IMR-90 (cell line): Measurements from ENCODE around the gene CLNK. TPM values are rescaled to one million over a fixed set of nuclear protein-coding genes. Genes with fewer than 3 reads are reported as not detected.

Experiments used
- ATAC-seq: fragments of 200-7000 bp; cut with Tn5 transposase; 2 replicates; pipeline ENCODE4 v1.9.1; 2020; ENCODE audit warnings: low read depth, mild to moderate bottlenecking, moderate library complexity
- BruUV-seq: library from RNA; stranded (reverse); fragments of 400-500 nt; replicated peaks from 2 replicates; lab custom pipeline; 2021; lab: Mats Ljungman, UMichigan
- CTCF ChIA-PET: fragments of 300-600 bp; formaldehyde crosslinking; extraction: SDS; loops from one replicate; lab custom pipeline; 2021; ENCODE audit warnings: antibody characterized with exemption; lab: Yijun Ruan, JAX
- POLR2A ChIA-PET: fragments of 300-600 bp; sonication (Branson Sonifier 250); formaldehyde crosslinking; loops from one replicate; lab custom pipeline; 2022; ENCODE audit warnings: antibody characterized with exemption; ENCODE audit not compliant: unreplicated experiment; lab: Charles Lee
- DNase-seq: peaks from one replicate; pipeline ENCODE4 v3.0.0; 2013
- H2AFZ ChIP-seq: replicated peaks from 2 replicates; pipeline ENCODE3; 2013; ENCODE audit warnings: low read length, mild to moderate bottlenecking; ENCODE audit not compliant: poor library complexity
- H2AK5ac ChIP-seq: 2 replicates; pipeline ENCODE4 v1.6.1; 2013; ENCODE audit warnings: low read depth, low read length, inconsistent platforms
- H2AK9ac ChIP-seq: replicated peaks from 2 replicates; pipeline ENCODE3; 2013; ENCODE audit warnings: mild to moderate bottlenecking, low read depth, low read length, moderate library complexity; ENCODE audit not compliant: poor library complexity
- H2BK120ac ChIP-seq: 2 replicates; pipeline ENCODE4 v1.6.1; 2013; ENCODE audit warnings: low read depth, low read length, inconsistent platforms
- H2BK15ac ChIP-seq: 3 replicates; pipeline ENCODE4 v1.6.1; 2013; ENCODE audit warnings: low read depth, low read length, inconsistent platforms
- H2BK20ac ChIP-seq: 2 replicates; pipeline ENCODE4 v1.6.1; 2013; ENCODE audit warnings: low read depth, mild to moderate bottlenecking, inconsistent platforms, low read length, moderate library complexity
- H2BK5ac ChIP-seq: 2 replicates; pipeline ENCODE4 v1.6.1; 2013; ENCODE audit warnings: mild to moderate bottlenecking, low read depth, low read length, inconsistent platforms; ENCODE audit not compliant: poor library complexity, severe bottlenecking
- H3K14ac ChIP-seq: replicated peaks from 2 replicates; pipeline ENCODE4 v1.6.1; 2013; ENCODE audit warnings: low read depth, low read length, inconsistent platforms
- H3K18ac ChIP-seq: 2 replicates; pipeline ENCODE4 v1.6.1; 2013; ENCODE audit warnings: low read depth, low read length, control low read depth
- H3K23ac ChIP-seq: 2 replicates; pipeline ENCODE4 v1.6.1; 2013; ENCODE audit warnings: low read depth, low read length, inconsistent platforms
- H3K27ac ChIP-seq: 2 replicates; pipeline ENCODE4 v1.5.1; 2013; ENCODE audit warnings: mild to moderate bottlenecking, control low read depth, low read length; ENCODE audit not compliant: insufficient read depth
- H3K27me3 ChIP-seq: 2 replicates; pipeline ENCODE4 v1.6.1; 2013; ENCODE audit warnings: low read length; ENCODE audit not compliant: control insufficient read depth, insufficient read depth
- H3K36me3 ChIP-seq: 2 replicates; pipeline ENCODE4 v1.6.1; 2013; ENCODE audit warnings: low read length, mixed read lengths; ENCODE audit not compliant: control insufficient read depth, insufficient read depth
- H3K4ac ChIP-seq: 2 replicates; pipeline ENCODE4 v1.6.1; 2013; ENCODE audit warnings: low read depth, low read length, inconsistent platforms
- H3K4me1 ChIP-seq: 2 replicates; pipeline ENCODE4 v1.6.1; 2013; ENCODE audit warnings: low read length, mixed read lengths; ENCODE audit not compliant: control insufficient read depth, insufficient read depth
- H3K4me2 ChIP-seq: 2 replicates; pipeline ENCODE4 v1.6.1; 2013; ENCODE audit warnings: low read depth, mild to moderate bottlenecking, control low read depth, low read length, moderate library complexity
- H3K4me3 ChIP-seq: 2 replicates; pipeline ENCODE4 v1.5.1; 2013; ENCODE audit warnings: low read depth, mild to moderate bottlenecking, control low read depth, low read length, moderate library complexity; ENCODE audit not compliant: insufficient read depth
- H3K56ac ChIP-seq: 2 replicates; pipeline ENCODE4 v1.6.1; 2013; ENCODE audit warnings: low read length, inconsistent platforms; ENCODE audit not compliant: insufficient read depth; ENCODE audit errors: extremely low read depth
- H3K79me1 ChIP-seq, 2 experiments: 2 replicates each; pipeline ENCODE4 v1.6.1; 2013; ENCODE audit warnings: low read length in 2 of 2, inconsistent platforms in 1 of 2, low read depth in 1 of 2
- H3K9ac ChIP-seq: 2 replicates; pipeline ENCODE4 v1.6.1; 2013; ENCODE audit warnings: low read depth, low read length, control low read depth
- H3K9me1 ChIP-seq: 2 replicates; pipeline ENCODE4 v1.6.1; 2013; ENCODE audit warnings: low read length, inconsistent platforms; ENCODE audit not compliant: insufficient read depth
- H3K9me3 ChIP-seq: 2 replicates; pipeline ENCODE4 v1.6.1; 2013; ENCODE audit warnings: low read length; ENCODE audit not compliant: control insufficient read depth, insufficient read depth
- H4K20me1 ChIP-seq: 2 replicates; pipeline ENCODE4 v1.6.1; 2013; ENCODE audit warnings: low read length, inconsistent platforms; ENCODE audit not compliant: insufficient read depth
- H4K5ac ChIP-seq: 2 replicates; pipeline ENCODE4 v1.6.1; 2013; ENCODE audit warnings: mild to moderate bottlenecking, low read depth, low read length, control low read depth
- H4K8ac ChIP-seq, 2 experiments: 2 replicates each; pipeline ENCODE4 v1.6.1; 2013; ENCODE audit warnings: low read depth in 2 of 2, low read length in 2 of 2, control low read depth in 1 of 2, inconsistent platforms in 1 of 2
- H4K91ac ChIP-seq: 2 replicates; pipeline ENCODE4 v1.6.1; 2013; ENCODE audit warnings: low read depth, low read length, inconsistent platforms; ENCODE audit not compliant: insufficient read depth
- FOS ChIP-seq: fragments of 150-350 bp; IDR thresholded peaks from 2 replicates; pipeline ENCODE4 v1.6.1; 2016; ENCODE audit warnings: low read depth, low read length
- MAFK ChIP-seq: IDR thresholded peaks from 2 replicates; pipeline ENCODE4 v1.6.1; 2012; ENCODE audit warnings: low read depth, low read length, improper control_type of control experiment
- MXI1 ChIP-seq: IDR thresholded peaks from 2 replicates; pipeline ENCODE4 v1.6.1; 2012; ENCODE audit warnings: low read depth, mild to moderate bottlenecking, low read length, moderate library complexity, borderline replicate concordance
- RAD21 ChIP-seq: IDR thresholded peaks from 2 replicates; pipeline ENCODE4 v1.6.1; 2012; ENCODE audit warnings: low read length, improper control_type of control experiment
- RCOR1 ChIP-seq: IDR thresholded peaks from 2 replicates; pipeline ENCODE4 v1.6.1; 2012; ENCODE audit warnings: mild to moderate bottlenecking, low read length, improper control_type of control experiment; ENCODE audit not compliant: insufficient replicate concordance
- RFX5 ChIP-seq: IDR thresholded peaks from 2 replicates; pipeline ENCODE4 v1.8.0; 2012; ENCODE audit warnings: low read depth, mild to moderate bottlenecking, low read length, moderate library complexity
- WGBS, 2 experiments: methylation state at CpG; one replicate each; pipeline versions ENCODE4 v1.1.5 to v1.1.7; 2013; ENCODE audit warnings: missing lambda C conversion rate in 2 of 2; ENCODE audit not compliant: insufficient read length in 1 of 2; ENCODE audit errors: extremely low coverage in 2 of 2; 5-methylcytosine and 5-hydroxymethylcytosine counted together
- dilution Hi-C: fragments of 300-500 bp; cut with HindIII; formaldehyde crosslinking; loops from one replicate; pipeline ENCODE4 v1.14.3; 2018; ENCODE audit warnings: low sequenced_read_pairs; ENCODE audit not compliant: unreplicated experiment
- in situ Hi-C: fragments of 300-500 bp; cut with MboI; formaldehyde crosslinking; loops from 3 replicates; pipeline ENCODE4 v1.14.3; 2019; ENCODE audit warnings: low sequenced_read_pairs, inconsistent platforms, mixed read lengths
- intact Hi-C: fragments of 100-400 bp; cut with micrococcal nuclease; formaldehyde crosslinking; loops from 2 replicates; pipeline ENCODE4 v1.10.0; 2022
- polyA plus RNA-seq, 3 experiments: library from polyadenylated mRNA; depleted of rRNA; stranded (reverse); fragments of >200 nt; gene quantifications; 2 replicates each; pipeline ENCODE4 v1.2.3, GENCODE V29; 2012; ENCODE audit warnings: low replicate concordance in 1 of 3
- total RNA-seq: library from RNA; depleted of rRNA; stranded (reverse); fragments of >200 nt; gene quantifications from 2 replicates; pipeline ENCODE4 v1.2.3, GENCODE V29; 2012
- TF ChIP-seq, protein P1 (sequence below): fragments of 150-350 bp; IDR thresholded peaks from 2 replicates; pipeline ENCODE4 v1.6.1; 2017; ENCODE audit warnings: mild to moderate bottlenecking, antibody characterized with exemption, low read length, low read depth

CLNK gene
- total and polyA plus RNA-seq, 2 of the 4 experiments (the other 2 are of a cell fraction) = not detected

DNA sequence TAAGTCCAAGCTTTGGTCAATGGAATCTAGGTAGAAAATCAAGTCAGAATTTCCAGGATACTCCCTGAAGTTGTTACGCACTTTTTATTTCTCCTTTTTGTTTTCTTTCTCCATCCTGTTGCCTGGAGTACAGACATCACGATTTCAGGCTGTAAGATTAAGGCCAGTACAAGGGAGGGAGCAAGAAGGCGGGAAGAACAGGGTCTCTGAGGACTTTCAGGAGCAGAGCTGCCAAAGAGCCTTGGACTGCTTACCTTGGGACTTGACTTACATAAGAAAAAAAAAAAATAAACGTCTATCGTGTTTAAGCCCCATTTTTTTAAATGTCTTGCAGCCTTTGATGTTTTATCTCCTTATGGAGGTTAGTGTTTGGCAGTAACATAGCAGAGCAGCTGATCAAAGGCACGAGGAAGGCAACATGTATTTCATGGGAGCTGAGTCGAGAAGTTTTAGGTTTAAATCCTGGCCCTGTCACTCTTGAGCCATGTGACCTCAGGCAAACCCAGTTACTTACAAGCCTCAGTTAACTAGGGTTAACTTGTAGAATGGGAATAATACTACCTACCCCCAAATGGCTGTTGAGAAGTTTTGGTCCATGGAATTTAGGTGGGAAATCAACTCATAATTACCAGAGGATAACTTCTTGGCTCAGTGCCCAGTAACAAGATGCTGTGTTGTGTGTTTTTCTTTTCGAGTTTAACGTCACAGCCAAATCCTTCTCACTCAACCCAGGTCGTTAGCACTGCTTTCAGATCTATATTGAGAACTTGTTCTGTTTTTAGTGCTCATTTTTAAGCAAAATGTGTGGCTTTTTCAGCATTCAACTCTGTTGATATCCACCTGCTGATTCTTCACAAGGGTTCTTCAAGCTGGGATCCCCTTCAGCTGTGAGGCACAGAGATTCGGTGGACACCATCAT, 106.8 kb downstream of the CLNK start:
- H3K27ac ChIP-seq = no peak overlapping the region
- intact Hi-C loops (no loop called here), dilution Hi-C loops (no loop called here), in situ Hi-C loops (loop anchor here (25.0 kb wide), 1 partner anchor 235 kb away; no protein-coding TSS in a partner anchor)
- H3K79me1 ChIP-seq = no peaks in the 10 kb centered on the region
- no peak overlapping the region for H2BK20ac ChIP-seq
- BruUV-seq = no TSS peak
- H3K27me3 ChIP-seq = peaks cover 13% of the 10 kb centered on the region
- H3K23ac ChIP-seq = no peak overlapping the region
- no peaks in the 10 kb centered on the region for H3K4me1 ChIP-seq
- H2AK9ac ChIP-seq = no peak overlapping the region
- POLR2A ChIA-PET = no interaction called here
- no peak overlapping the region for H2AFZ ChIP-seq
- DNase-seq (no peak), ATAC-seq (no peak)
- no peaks in the 10 kb centered on the region for H4K20me1 ChIP-seq
- H2BK15ac ChIP-seq = no peak overlapping the region
- H3K9me3 ChIP-seq = no peaks in the 10 kb centered on the region
- H3K4ac ChIP-seq = no peak overlapping the region
- H4K5ac ChIP-seq = no peak overlapping the region
- H2AK5ac ChIP-seq = no peak overlapping the region
- H3K9ac ChIP-seq = no peak overlapping the region
- no CpG with 5 or more reads among the region's 11 CpGs for WGBS, 2 experiments
- H4K8ac ChIP-seq = no peak overlapping the region
- TF ChIP-seq MAFK (no peak), RAD21 (no peak), MXI1 (no peak), RFX5 (no peak), RCOR1 (no peak), FOS (no peak)
- TF ChIP-seq, protein P1, sequence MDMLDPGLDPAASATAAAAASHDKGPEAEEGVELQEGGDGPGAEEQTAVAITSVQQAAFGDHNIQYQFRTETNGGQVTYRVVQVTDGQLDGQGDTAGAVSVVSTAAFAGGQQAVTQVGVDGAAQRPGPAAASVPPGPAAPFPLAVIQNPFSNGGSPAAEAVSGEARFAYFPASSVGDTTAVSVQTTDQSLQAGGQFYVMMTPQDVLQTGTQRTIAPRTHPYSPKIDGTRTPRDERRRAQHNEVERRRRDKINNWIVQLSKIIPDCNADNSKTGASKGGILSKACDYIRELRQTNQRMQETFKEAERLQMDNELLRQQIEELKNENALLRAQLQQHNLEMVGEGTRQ = no peak
- no peak overlapping the region for H3K18ac ChIP-seq
- no peak overlapping the region for H3K56ac ChIP-seq
- no peak overlapping the region for H4K91ac ChIP-seq
- no peak overlapping the region for H2BK120ac ChIP-seq
- H3K9me1 ChIP-seq = no peaks in the 10 kb centered on the region
- H2BK5ac ChIP-seq = no peak overlapping the region
- H3K36me3 ChIP-seq = no peaks in the 10 kb centered on the region
- no peak overlapping the region for H3K14ac ChIP-seq
- CTCF ChIA-PET = no interaction called here
- no peak overlapping the region for H3K4me3 ChIP-seq
- no peak overlapping the region for H3K4me2 ChIP-seq
